C4-2B (cell line): ENCODE data around the gene CACNB2.

Experiments used
- CTCF ChIP-seq: fragments of 450-650 bp; conservative IDR thresholded peaks from 2 replicates; pipeline ENCODE4 v1.5.1; 2017; ENCODE audit warnings: mild to moderate bottlenecking
- ZFX ChIP-seq: fragments of 450-650 bp; IDR thresholded peaks from 2 replicates; pipeline ENCODE4 v1.6.1; 2017

GRCh38 chr10:18201877-18202276 is 61.7 kb downstream of the CACNB2 start:
- TF ChIP-seq CTCF (no peak), ZFX (no peak)
